IPS-20b (cell line): ENCODE data around the gene MYRF.
A peak's percentile ranks its signal among the peaks of the same experiment; 100 is the strongest.

Source experiments
- H3K27ac ChIP-seq: one replicate; pipeline ENCODE4 v1.5.1; 2013; ENCODE audit warnings: low read length
- H3K27me3 ChIP-seq: 2 replicates; pipeline ENCODE4 v1.6.1; 2013; ENCODE audit warnings: mild to moderate bottlenecking, low read length, inconsistent platforms; ENCODE audit not compliant: insufficient read depth
- H3K36me3 ChIP-seq: 2 replicates; pipeline ENCODE4 v1.6.1; 2013; ENCODE audit warnings: low read depth, mild to moderate bottlenecking, inconsistent platforms, low read length, moderate library complexity; ENCODE audit not compliant: insufficient read depth
- H3K4me1 ChIP-seq: 2 replicates; pipeline ENCODE4 v1.6.1; 2013; ENCODE audit warnings: mild to moderate bottlenecking, control low read depth, inconsistent platforms, low read length, moderate library complexity; ENCODE audit not compliant: insufficient read depth
- H3K4me3 ChIP-seq: 2 replicates; pipeline ENCODE4 v1.5.1; 2013; ENCODE audit warnings: mild to moderate bottlenecking, low read length, inconsistent platforms
- H3K9ac ChIP-seq: 2 replicates; pipeline ENCODE4 v1.6.1; 2013; ENCODE audit warnings: low read depth, mild to moderate bottlenecking, inconsistent platforms, low read length, moderate library complexity
- H3K9me3 ChIP-seq: 2 replicates; pipeline ENCODE4 v1.6.1; 2013; ENCODE audit warnings: mild to moderate bottlenecking, low read depth, low read length, inconsistent platforms; ENCODE audit not compliant: insufficient read depth

Gene MYRF

GRCh38 chr11:61744181-61744580 lies 8.3 kb upstream of the MYRF start:
- H3K27ac ChIP-seq = no peak overlapping the region

GRCh38 chr11:61744609-61745156 lies 7.8 kb upstream of the MYRF start:
- Histone ChIP-seq H3K27ac (no peak overlapping the region), H3K9me3 (no peaks in the 10 kb centered on the region), H3K9ac (no peak overlapping the region), H3K27me3 (peaks cover 9% of the 10 kb centered on the region), H3K36me3 (peaks cover 9% of the 10 kb centered on the region; the same call in 1 of the 2 replicates), H3K4me3 (no peak overlapping the region), H3K4me1 (peaks cover 6% of the 10 kb centered on the region; the same call in 1 of the 2 replicates)

More at GRCh38 chr11:61744181-61744580, 8.3 kb upstream of the MYRF start:
- Histone ChIP-seq H3K9ac (no peak overlapping the region), H3K27me3 (peaks cover 6% of the 10 kb centered on the region), H3K36me3 (peaks cover 9% of the 10 kb centered on the region; the same call in 1 of the 2 replicates), H3K4me3 (no peak overlapping the region), H3K9me3 (no peaks in the 10 kb centered on the region), H3K4me1 (peaks cover 1% of the 10 kb centered on the region; the same call in 1 of the 2 replicates)

- Histone ChIP-seq H3K27ac (no peak overlapping the region), H3K9ac (no peak overlapping the region), H3K9me3 (no peaks in the 10 kb centered on the region), H3K27me3 (peaks cover 13% of the 10 kb centered on the region), H3K4me3 (no peak overlapping the region), H3K4me1 (peaks cover 8% of the 10 kb centered on the region; the same call in 1 of the 2 replicates), H3K36me3 (peaks cover 9% of the 10 kb centered on the region; the same call in 1 of the 2 replicates)
These were observed 6.5 kb upstream of the MYRF start for GRCh38 chr11:61745781-61746441.

GRCh38 chr11:61746442-61747191 lies 5.8 kb upstream of the MYRF start:
- Histone ChIP-seq H3K9me3 (no peaks in the 10 kb centered on the region), H3K9ac (no peak overlapping the region), H3K27ac (no peak overlapping the region), H3K4me1 (peaks cover 8% of the 10 kb centered on the region; the same call in 1 of the 2 replicates), H3K36me3 (0 out of 2 replicates have a peak, but pooled peaks cover 4% of the 10 kb centered on the region), H3K27me3 (peaks cover 19% of the 10 kb centered on the region), H3K4me3 (no peak overlapping the region)

- Histone ChIP-seq H3K27ac (no peak overlapping the region), H3K36me3 (no peaks in the 10 kb centered on the region), H3K4me1 (peaks cover 8% of the 10 kb centered on the region; the same call in 1 of the 2 replicates), H3K9me3 (no peaks in the 10 kb centered on the region), H3K27me3 (peaks cover 25% of the 10 kb centered on the region), H3K4me3 (no peak overlapping the region), H3K9ac (no peak overlapping the region)
These were observed 5.1 kb upstream of the MYRF start for GRCh38 chr11:61747192-61747966.

GRCh38 chr11:61747967-61748285 lies 4.5 kb upstream of the MYRF start:
- no peaks in the 10 kb centered on the region for H3K9me3 ChIP-seq
- no peak overlapping the region for H3K27ac ChIP-seq
- H3K27me3 ChIP-seq = peaks cover 28% of the 10 kb centered on the region
- no peak overlapping the region for H3K9ac ChIP-seq
- no peak overlapping the region for H3K4me3 ChIP-seq
- H3K4me1 ChIP-seq = peaks cover 8% of the 10 kb centered on the region; the same call in 1 of the 2 replicates
- no peaks in the 10 kb centered on the region for H3K36me3 ChIP-seq

- Histone ChIP-seq H3K27me3 (peaks cover 43% of the 10 kb centered on the region), H3K36me3 (no peaks in the 10 kb centered on the region), H3K27ac (no peak overlapping the region), H3K4me3 (peak overlapping the region; percentile 43; the same call in 1 of the 2 replicates), H3K9me3 (no peaks in the 10 kb centered on the region), H3K9ac (peak overlapping the region; percentile 30; the same call in 1 of the 2 replicates), H3K4me1 (peaks cover 8% of the 10 kb centered on the region; the same call in 1 of the 2 replicates)
These were observed 2.7 kb upstream of the MYRF start for GRCh38 chr11:61749591-61750217.

GRCh38 chr11:61750631-61751273 lies 1.7 kb upstream of the MYRF start:
- peaks cover 8% of the 10 kb centered on the region for H3K4me1 ChIP-seq
- no peaks in the 10 kb centered on the region for H3K36me3 ChIP-seq
- H3K27me3 ChIP-seq = peaks cover 43% of the 10 kb centered on the region
- H3K9ac ChIP-seq = no peak overlapping the region
- no peak overlapping the region for H3K27ac ChIP-seq
- no peak overlapping the region for H3K4me3 ChIP-seq
- no peaks in the 10 kb centered on the region for H3K9me3 ChIP-seq

GRCh38 chr11:61751384-61751783 lies 1.1 kb upstream of the MYRF start:
- Histone ChIP-seq H3K27ac (no peak overlapping the region), H3K36me3 (no peaks in the 10 kb centered on the region), H3K27me3 (peaks cover 43% of the 10 kb centered on the region), H3K9me3 (no peaks in the 10 kb centered on the region), H3K9ac (no peak overlapping the region), H3K4me3 (no peak overlapping the region), H3K4me1 (peaks cover 12% of the 10 kb centered on the region)

- Histone ChIP-seq H3K9ac (peak overlapping the region; percentile 59; the same call in 1 of the 2 replicates), H3K27ac (no peak overlapping the region), H3K9me3 (no peaks in the 10 kb centered on the region), H3K4me1 (peaks cover 16% of the 10 kb centered on the region), H3K36me3 (no peaks in the 10 kb centered on the region), H3K4me3 (peak overlapping the region; percentile 63), H3K27me3 (peaks cover 43% of the 10 kb centered on the region)
These were observed 587 bp downstream of the MYRF start for GRCh38 chr11:61752925-61753521.
